ENCODE results near the gene MRPS22.
"Not testable (repeated sequence)": the region's sequence is repeated elsewhere in the genome, so short reads cannot be mapped to it uniquely, and the experiment has no call there.

Gene MRPS22

DNA sequence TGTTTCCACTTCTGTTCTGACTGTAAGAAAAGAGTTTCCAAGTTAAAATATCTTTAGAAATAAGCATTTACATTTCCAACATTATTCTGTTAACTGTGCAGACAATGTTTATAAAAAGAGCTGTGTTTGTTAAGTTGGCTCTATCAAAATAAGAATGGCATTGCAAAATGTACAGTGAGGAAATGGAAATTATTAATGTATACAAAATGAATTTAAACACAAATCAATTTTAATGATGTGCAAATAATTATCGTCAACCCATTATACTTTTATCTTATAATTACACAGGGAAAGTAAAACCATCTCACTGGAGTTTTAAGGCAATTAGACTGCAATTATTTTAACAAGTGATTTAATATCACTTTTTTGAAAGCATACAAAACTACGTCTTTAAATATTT is 17.5 kb downstream of the MRPS22 start:
- CTCF ChIA-PET, result no interaction called here
- POLR2A ChIA-PET, result no interaction called here
- no peak for DNase-seq (ENCODE audit: extremely low spot score)
- TF ChIP-seq ARNT (IDR thresholded peaks at IDR 0.05) (no peak), SUZ12 (IDR thresholded peaks at IDR 0.05) (no peak), ZNF384 (IDR thresholded peaks at IDR 0.05) (no peak), FOXK2 (IDR thresholded peaks at IDR 0.05) (no peak), BHLHE40 (IDR thresholded peaks at IDR 0.05; ENCODE audit: borderline replicate concordance) (no peak), FOXM1 (IDR thresholded peaks at IDR 0.05; ENCODE audit: borderline replicate concordance) (no peak), ELF4 (IDR thresholded peaks at IDR 0.05) (no peak), L3MBTL2 (conservative IDR thresholded peaks at IDR 0.05) (no peak), HDGF (IDR thresholded peaks at IDR 0.05; ENCODE audit: borderline replicate concordance) (no peak), NFRKB (IDR thresholded peaks at IDR 0.05) (no peak)

DNA sequence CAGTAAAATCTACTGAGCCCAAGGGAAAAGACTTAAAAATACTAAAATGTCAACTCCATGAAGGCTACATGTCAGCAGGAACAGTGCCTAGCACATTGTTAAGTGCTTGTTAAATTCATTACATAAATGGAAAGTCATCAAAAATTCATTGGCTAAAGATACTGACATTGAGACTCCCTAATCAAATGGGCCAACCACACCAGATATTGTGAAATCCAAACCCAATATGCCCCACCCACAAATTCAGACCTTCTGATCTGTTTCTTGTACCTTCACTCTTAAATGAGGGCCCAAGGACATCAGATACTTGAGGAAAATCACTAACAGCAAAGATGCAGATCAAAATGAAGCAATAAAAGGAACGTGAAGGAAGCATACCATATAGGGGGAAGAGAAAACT is 20.7 kb downstream of the MRPS22 start:
- TF ChIP-seq ELF4 (IDR thresholded peaks at IDR 0.05) (no peak), NFRKB (IDR thresholded peaks at IDR 0.05) (no peak), LEF1 (IDR thresholded peaks at IDR 0.05; ENCODE audit: borderline replicate concordance) (no peak), TARDBP (IDR thresholded peaks at IDR 0.05) (no peak), ZNF384 (IDR thresholded peaks at IDR 0.05) (no peak), FOXM1 (IDR thresholded peaks at IDR 0.05; ENCODE audit: borderline replicate concordance) (no peak), HDGF (IDR thresholded peaks at IDR 0.05; ENCODE audit: borderline replicate concordance) (no peak), FOXK2 (IDR thresholded peaks at IDR 0.05) (no peak), FOXA1 (IDR thresholded peaks at IDR 0.05) (no peak), BHLHE40 (IDR thresholded peaks at IDR 0.05; ENCODE audit: borderline replicate concordance) (no peak)
- TF ChIP-seq, protein P1, sequence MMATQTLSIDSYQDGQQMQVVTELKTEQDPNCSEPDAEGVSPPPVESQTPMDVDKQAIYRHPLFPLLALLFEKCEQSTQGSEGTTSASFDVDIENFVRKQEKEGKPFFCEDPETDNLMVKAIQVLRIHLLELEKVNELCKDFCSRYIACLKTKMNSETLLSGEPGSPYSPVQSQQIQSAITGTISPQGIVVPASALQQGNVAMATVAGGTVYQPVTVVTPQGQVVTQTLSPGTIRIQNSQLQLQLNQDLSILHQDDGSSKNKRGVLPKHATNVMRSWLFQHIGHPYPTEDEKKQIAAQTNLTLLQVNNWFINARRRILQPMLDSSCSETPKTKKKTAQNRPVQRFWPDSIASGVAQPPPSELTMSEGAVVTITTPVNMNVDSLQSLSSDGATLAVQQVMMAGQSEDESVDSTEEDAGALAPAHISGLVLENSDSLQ (IDR thresholded peaks at IDR 0.05), result no peak
- POLR2A ChIA-PET, result no interaction called here

DNA sequence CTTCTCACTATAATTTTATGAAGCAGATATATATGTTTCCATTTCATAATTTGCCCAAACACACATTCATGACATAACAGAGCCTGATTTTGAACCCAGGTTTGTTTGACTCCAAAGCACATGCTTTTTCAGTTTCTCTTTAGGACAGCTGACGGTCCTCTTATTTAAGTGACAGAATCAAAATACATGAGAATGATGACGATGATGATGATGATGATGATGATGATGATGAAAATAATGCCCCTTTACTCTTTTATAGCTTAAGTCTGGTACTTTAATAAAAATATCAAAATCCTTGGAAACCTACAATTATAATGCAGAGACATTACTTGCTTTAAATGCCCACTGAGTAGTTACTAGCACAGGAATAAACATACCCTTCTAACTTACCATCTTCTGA is 30.3 kb downstream of the MRPS22 start:
- TF ChIP-seq HDGF (IDR thresholded peaks at IDR 0.05; ENCODE audit: borderline replicate concordance) (no peak), ELF4 (IDR thresholded peaks at IDR 0.05) (no peak), BHLHE40 (IDR thresholded peaks at IDR 0.05; ENCODE audit: borderline replicate concordance) (no peak), ZNF384 (IDR thresholded peaks at IDR 0.05) (no peak), LEF1 (IDR thresholded peaks at IDR 0.05; ENCODE audit: borderline replicate concordance) (no peak), FOXK2 (IDR thresholded peaks at IDR 0.05) (no peak), FOXM1 (IDR thresholded peaks at IDR 0.05; ENCODE audit: borderline replicate concordance) (no peak), ARNT (IDR thresholded peaks at IDR 0.05) (no peak), FOXA1 (IDR thresholded peaks at IDR 0.05) (no peak), L3MBTL2 (conservative IDR thresholded peaks at IDR 0.05) (no peak), NFRKB (IDR thresholded peaks at IDR 0.05) (no peak), CTBP1 (IDR thresholded peaks at IDR 0.05; ENCODE audit: borderline replicate concordance) (no peak), TARDBP (IDR thresholded peaks at IDR 0.05) (no peak), SUZ12 (IDR thresholded peaks at IDR 0.05) (no peak), SP1 (IDR thresholded peaks at IDR 0.05) (no peak)
- TF ChIP-seq, protein P1 (IDR thresholded peaks at IDR 0.05), result no peak
- ChIA-PET CTCF (no interaction called here), POLR2A (no interaction called here)
- no peak for DNase-seq (ENCODE audit: extremely low spot score)

More for the DNA sequence above, 20.7 kb downstream of the MRPS22 start:
- no peak for DNase-seq (ENCODE audit: extremely low spot score)
- CTCF ChIA-PET, result no interaction called here

DNA sequence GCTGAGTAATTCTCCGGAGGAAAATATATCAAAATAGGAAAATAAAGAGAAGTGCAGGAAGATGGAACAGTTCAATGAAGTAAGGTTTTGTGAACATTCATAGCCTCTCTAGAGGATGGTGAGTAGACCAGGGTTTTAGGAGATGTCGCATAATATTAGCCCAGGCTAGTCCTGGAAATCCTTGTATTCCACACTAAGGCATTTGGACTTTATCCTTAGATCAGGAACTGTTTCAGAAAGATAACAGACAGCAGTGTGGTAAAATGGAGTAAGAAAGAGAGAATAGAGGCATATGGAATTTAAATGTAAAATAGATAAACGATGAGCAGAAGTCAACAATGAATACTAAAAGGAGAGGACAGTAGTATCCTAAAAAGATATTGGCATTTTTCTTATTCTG is 33.6 kb downstream of the MRPS22 start:
- CTCF ChIA-PET, result no interaction called here
- TF ChIP-seq L3MBTL2 (conservative IDR thresholded peaks at IDR 0.05) (no peak), ARNT (IDR thresholded peaks at IDR 0.05) (no peak), LEF1 (IDR thresholded peaks at IDR 0.05; ENCODE audit: borderline replicate concordance) (no peak), SP1 (IDR thresholded peaks at IDR 0.05) (no peak), FOXA1 (IDR thresholded peaks at IDR 0.05) (no peak), BHLHE40 (IDR thresholded peaks at IDR 0.05; ENCODE audit: borderline replicate concordance) (no peak), SUZ12 (IDR thresholded peaks at IDR 0.05) (no peak), TARDBP (IDR thresholded peaks at IDR 0.05) (no peak), NFRKB (IDR thresholded peaks at IDR 0.05) (no peak), FOXM1 (IDR thresholded peaks at IDR 0.05; ENCODE audit: borderline replicate concordance) (no peak), ELF4 (IDR thresholded peaks at IDR 0.05) (no peak)
- TF ChIP-seq, protein P1 (IDR thresholded peaks at IDR 0.05), result no peak
- no peak for DNase-seq (ENCODE audit: extremely low spot score)
- POLR2A ChIA-PET, result no interaction called here

DNA sequence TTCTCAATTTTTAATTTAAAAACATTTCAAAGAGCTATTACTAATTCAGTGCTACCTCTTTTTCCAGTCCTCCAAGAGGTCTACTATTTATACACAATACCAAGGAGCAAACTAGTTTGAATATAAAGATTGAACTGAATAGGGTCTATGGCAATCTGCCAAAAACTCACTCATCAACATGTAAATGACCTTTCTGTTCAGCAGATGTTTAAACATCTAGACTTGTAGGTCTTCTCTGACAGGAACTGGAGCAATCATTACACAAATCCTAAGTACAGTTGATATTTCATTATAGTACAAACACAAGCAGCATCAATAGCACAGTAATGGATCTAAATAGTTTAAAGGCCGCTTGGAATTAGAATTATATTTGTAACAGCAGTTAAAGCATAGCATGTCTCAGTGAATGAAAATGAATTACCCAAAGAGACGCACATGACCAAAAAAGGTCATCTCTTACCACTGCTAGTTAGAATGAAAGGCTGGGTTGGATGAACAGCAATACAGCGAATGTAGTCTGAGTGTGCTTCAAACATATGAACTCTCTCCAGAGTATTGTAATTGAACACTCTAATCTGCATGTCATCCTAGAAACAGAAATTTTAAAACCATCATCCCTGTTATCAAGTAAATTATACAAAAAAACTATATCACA is 34.9 kb downstream of the MRPS22 start:
- ChIA-PET POLR2A (no interaction called here), CTCF (interaction anchor here (1.3 kb wide), 1 partner anchor 25 kb away, joined by 4 read pairs; no protein-coding TSS in a partner anchor)
- DNase-seq (ENCODE audit: extremely low spot score), result no peak
- no peak for TF ChIP-seq ELF4 (IDR thresholded peaks at IDR 0.05)
- TF ChIP-seq BHLHE40 (IDR thresholded peaks at IDR 0.05; ENCODE audit: borderline replicate concordance), result no peak
- no peak for TF ChIP-seq HDGF (IDR thresholded peaks at IDR 0.05; ENCODE audit: borderline replicate concordance)

DNA sequence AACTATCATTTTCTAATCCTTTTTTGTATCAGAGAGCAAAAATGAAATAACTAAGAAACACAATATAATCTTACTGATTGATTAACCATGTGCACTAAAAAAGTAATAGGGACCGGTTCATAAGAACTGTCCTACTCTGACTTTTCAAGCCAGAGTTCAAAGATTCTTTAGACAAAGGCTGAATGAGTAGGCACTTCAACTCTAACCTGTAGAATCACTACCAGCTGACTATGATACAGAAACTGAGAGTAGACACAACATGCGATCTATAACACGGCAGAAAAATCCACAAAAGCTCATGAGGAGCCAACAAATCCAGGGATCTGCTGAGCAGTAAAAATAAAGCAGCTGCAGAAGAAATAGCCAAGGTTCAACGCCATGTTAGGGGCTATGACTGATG is 36.8 kb downstream of the MRPS22 start:
- no peak for DNase-seq (ENCODE audit: extremely low spot score)
- CTCF ChIA-PET, result no interaction called here
- POLR2A ChIA-PET, result no interaction called here
- TF ChIP-seq SP1 (IDR thresholded peaks at IDR 0.05) (no peak), ELF4 (IDR thresholded peaks at IDR 0.05) (no peak), LEF1 (IDR thresholded peaks at IDR 0.05; ENCODE audit: borderline replicate concordance) (no peak), FOXM1 (IDR thresholded peaks at IDR 0.05; ENCODE audit: borderline replicate concordance) (no peak), CTBP1 (IDR thresholded peaks at IDR 0.05; ENCODE audit: borderline replicate concordance) (no peak), NFRKB (IDR thresholded peaks at IDR 0.05) (no peak), TARDBP (IDR thresholded peaks at IDR 0.05) (no peak), SUZ12 (IDR thresholded peaks at IDR 0.05) (no peak), ARNT (IDR thresholded peaks at IDR 0.05) (no peak), ZNF384 (IDR thresholded peaks at IDR 0.05) (no peak)

DNA sequence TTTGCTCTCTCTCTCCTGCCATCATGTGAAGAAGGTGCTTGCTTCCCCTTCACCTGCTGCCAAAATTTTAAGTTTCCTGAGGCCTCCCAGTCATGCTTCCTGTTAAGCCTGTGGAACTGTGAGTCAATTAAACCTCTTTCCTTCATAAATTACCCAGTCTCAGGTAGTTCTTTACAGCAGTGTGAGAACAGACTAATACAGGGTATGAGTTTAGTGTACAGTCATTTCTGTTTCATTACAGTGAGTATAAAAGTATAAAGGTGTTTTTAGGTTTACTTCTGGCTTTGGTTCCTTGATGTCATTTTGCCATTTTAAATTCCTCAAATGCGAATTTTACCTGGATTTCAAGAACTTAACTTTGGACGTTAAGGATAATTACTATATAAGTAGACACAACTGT is 38.5 kb downstream of the MRPS22 start:
- DNase-seq (ENCODE audit: extremely low spot score); CTCF ChIA-PET; POLR2A ChIA-PET: not testable (repeated sequence)

All from HEK293T (cell line).